HEK293 (cell line): Measurements from ENCODE around the gene AMPH.

Experiments
- CTCF ChIA-PET: fragments of 350-600 bp; formaldehyde crosslinking; extraction: SDS; loops from one replicate; lab custom pipeline; 2021; ENCODE audit warnings: antibody characterized with exemption; lab: Yijun Ruan, JAX
- POLR2A ChIA-PET: fragments of 300-600 bp; formaldehyde crosslinking; extraction: SDS; loops from one replicate; lab custom pipeline; 2020; ENCODE audit warnings: antibody characterized with exemption, inconsistent platforms; lab: Yijun Ruan, JAX
- H3K27ac ChIP-seq: fragments of 200-500 bp; sonication (Bioruptor generic); 2 replicates; pipeline ENCODE4 v1.5.1; 2014; ENCODE audit warnings: low read depth, low read length, control low read depth, inconsistent platforms; ENCODE audit errors: extremely low read depth
- H3K36me3 ChIP-seq, 2 experiments: fragments of 200-500 bp in 1 of 2; sonication (Bioruptor generic) in 1 of 2; 1 replicate in 1 of 2; 2 replicates in 1 of 2; pipeline ENCODE4 v1.5.1; 2014 to 2017; ENCODE audit warnings: inconsistent platforms in 2 of 2, low read length in 2 of 2; ENCODE audit not compliant: control insufficient read depth in 2 of 2, insufficient read depth in 1 of 2
- H3K4me1 ChIP-seq: fragments of 200-500 bp; sonication (Bioruptor generic); 2 replicates; pipeline ENCODE4 v1.5.1; 2014; ENCODE audit warnings: mild to moderate bottlenecking, low read length, inconsistent platforms; ENCODE audit not compliant: control insufficient read depth, insufficient read depth
- H3K4me3 ChIP-seq: 2 replicates; pipeline ENCODE4 v1.5.1; 2011; ENCODE audit warnings: low read depth, mild to moderate bottlenecking, control low read depth, low read length, moderate library complexity
- H3K9me3 ChIP-seq: fragments of 200-500 bp; sonication (Bioruptor generic); 2 replicates; pipeline ENCODE4 v1.5.1; 2014; ENCODE audit warnings: low read depth, low read length, inconsistent platforms; ENCODE audit not compliant: control insufficient read depth, insufficient read depth
- BCL11B ChIP-seq: fragments of 450-650 bp; formaldehyde crosslinking; IDR thresholded peaks from 2 replicates; pipeline ENCODE4 v1.5.1; 2016; ENCODE audit warnings: low read depth, missing biosample characterization, missing genetic modification characterization
- HOXA7 ChIP-seq: sonication (generic); formaldehyde crosslinking; IDR thresholded peaks from 2 replicates; pipeline ENCODE4 v1.8.1; 2022; ENCODE audit warnings: missing genetic modification reagents, borderline replicate concordance
- INSM2 ChIP-seq: fragments of 450-650 bp; formaldehyde crosslinking; IDR thresholded peaks from 2 replicates; pipeline ENCODE4 v1.5.1; 2016; ENCODE audit warnings: missing biosample characterization, missing genetic modification characterization
- KLF7 ChIP-seq: fragments of 450-650 bp; formaldehyde crosslinking; IDR thresholded peaks from 2 replicates; pipeline ENCODE4 v1.5.1; 2016; ENCODE audit warnings: missing biosample characterization, missing genetic modification characterization, borderline replicate concordance
- SCRT2 ChIP-seq: fragments of 450-650 bp; formaldehyde crosslinking; IDR thresholded peaks from 2 replicates; pipeline ENCODE4 v1.5.1; 2016; ENCODE audit warnings: missing biosample characterization, missing genetic modification characterization
- ZNF112 ChIP-seq: fragments of 450-650 bp; formaldehyde crosslinking; IDR thresholded peaks from 2 replicates; pipeline ENCODE4 v1.5.0; 2017; ENCODE audit warnings: missing biosample characterization, missing genetic modification characterization
- ZNF132 ChIP-seq: fragments of 450-650 bp; formaldehyde crosslinking; IDR thresholded peaks from 2 replicates; pipeline ENCODE4 v1.5.1; 2017; ENCODE audit warnings: missing biosample characterization, missing genetic modification characterization, borderline replicate concordance
- ZNF146 ChIP-seq: fragments of 450-650 bp; formaldehyde crosslinking; IDR thresholded peaks from 2 replicates; pipeline ENCODE4 v1.5.1; 2016; ENCODE audit warnings: missing biosample characterization, missing genetic modification characterization
- ZNF157 ChIP-seq: fragments of 450-650 bp; formaldehyde crosslinking; IDR thresholded peaks from 2 replicates; pipeline ENCODE4 v1.5.1; 2016; ENCODE audit warnings: missing biosample characterization, missing genetic modification characterization
- ZNF169 ChIP-seq: fragments of 450-650 bp; formaldehyde crosslinking; IDR thresholded peaks from 2 replicates; pipeline ENCODE4 v1.5.1; 2016; ENCODE audit warnings: missing biosample characterization, missing genetic modification characterization
- ZNF174 ChIP-seq: fragments of 450-650 bp; formaldehyde crosslinking; IDR thresholded peaks from 2 replicates; pipeline ENCODE4 v1.5.0; 2017; ENCODE audit warnings: missing biosample characterization, mild to moderate bottlenecking, missing genetic modification characterization
- ZNF26 ChIP-seq: fragments of 450-650 bp; formaldehyde crosslinking; IDR thresholded peaks from 2 replicates; pipeline ENCODE4 v1.5.1; 2016; ENCODE audit warnings: missing biosample characterization, missing genetic modification characterization
- ZNF302 ChIP-seq: fragments of 450-650 bp; formaldehyde crosslinking; IDR thresholded peaks from 2 replicates; pipeline ENCODE4 v1.5.1; 2016; ENCODE audit warnings: missing biosample characterization, missing genetic modification characterization, low read depth
- ZNF311 ChIP-seq: fragments of 450-650 bp; formaldehyde crosslinking; IDR thresholded peaks from 2 replicates; pipeline ENCODE4 v1.5.1; 2017; ENCODE audit warnings: missing biosample characterization, missing genetic modification characterization, borderline replicate concordance
- ZNF354C ChIP-seq: fragments of 450-650 bp; formaldehyde crosslinking; IDR thresholded peaks from 2 replicates; pipeline ENCODE4 v1.5.1; 2016; ENCODE audit warnings: missing biosample characterization, missing genetic modification characterization, low read depth, borderline replicate concordance
- ZNF423 ChIP-seq: fragments of 450-650 bp; formaldehyde crosslinking; IDR thresholded peaks from 2 replicates; pipeline ENCODE4 v1.5.1; 2016; ENCODE audit warnings: missing biosample characterization, missing genetic modification characterization
- ZNF549 ChIP-seq: fragments of 450-650 bp; IDR thresholded peaks from 2 replicates; pipeline ENCODE4 v1.5.1; 2018; ENCODE audit warnings: missing biosample characterization, missing genetic modification characterization, mild to moderate bottlenecking, inconsistent platforms, moderate library complexity
- ZNF585B ChIP-seq: fragments of 450-650 bp; formaldehyde crosslinking; IDR thresholded peaks from 2 replicates; pipeline ENCODE4 v1.5.1; 2016; ENCODE audit warnings: missing biosample characterization, missing genetic modification characterization
- ZNF596 ChIP-seq: fragments of 450-650 bp; IDR thresholded peaks from 2 replicates; pipeline ENCODE4 v1.5.0; 2018; ENCODE audit warnings: missing biosample characterization, mild to moderate bottlenecking, missing genetic modification characterization, moderate library complexity
- ZNF610 ChIP-seq: fragments of 450-650 bp; formaldehyde crosslinking; IDR thresholded peaks from 2 replicates; pipeline ENCODE4 v1.5.1; 2016; ENCODE audit warnings: missing biosample characterization, missing genetic modification characterization, borderline replicate concordance
- ZNF623 ChIP-seq: fragments of 450-650 bp; formaldehyde crosslinking; IDR thresholded peaks from 2 replicates; pipeline ENCODE4 v1.5.1; 2016; ENCODE audit warnings: missing biosample characterization, missing genetic modification characterization
- ZNF645 ChIP-seq: fragments of 450-650 bp; formaldehyde crosslinking; IDR thresholded peaks from 2 replicates; pipeline ENCODE4; 2016; ENCODE audit warnings: missing biosample characterization, missing genetic modification characterization
- ZNF830 ChIP-seq: fragments of 450-650 bp; IDR thresholded peaks from 2 replicates; pipeline ENCODE4 v1.5.0; 2018; ENCODE audit warnings: missing biosample characterization, missing genetic modification characterization, low read depth, mild to moderate bottlenecking, moderate library complexity
- ZNF843 ChIP-seq: fragments of 450-650 bp; formaldehyde crosslinking; IDR thresholded peaks from 2 replicates; pipeline ENCODE4 v1.5.1; 2016; ENCODE audit warnings: missing biosample characterization, missing genetic modification characterization

AMPH gene

GRCh38 chr7:38525857-38526256 lies 105.3 kb downstream of the AMPH start:
- Histone ChIP-seq H3K4me1 (no peaks in the 10 kb centered on the region), H3K9me3 (no peaks in the 10 kb centered on the region), H3K36me3 (no peaks in the 10 kb centered on the region), H3K4me3 (no peak overlapping the region), H3K27ac (no peak overlapping the region)
- ChIA-PET POLR2A (no interaction called here), CTCF (no interaction called here)
- TF ChIP-seq INSM2, result no peak
- no peak for TF ChIP-seq ZNF311 (tag by site-specific recombination)
- TF ChIP-seq ZNF132, result no peak
- TF ChIP-seq ZNF645 (tag by site-specific recombination), result no peak
- no peak for TF ChIP-seq ZNF623
- TF ChIP-seq ZNF169 (tag by site-specific recombination), result no peak
- no peak for TF ChIP-seq ZNF830 (tag by site-specific recombination)
- no peak for TF ChIP-seq BCL11B (tag by site-specific recombination)
- TF ChIP-seq ZNF26, result no peak
- TF ChIP-seq SCRT2, result no peak
- TF ChIP-seq ZNF174 (tag by site-specific recombination), result no peak
- TF ChIP-seq ZNF610, result no peak
- no peak for TF ChIP-seq HOXA7

- TF ChIP-seq ZNF146 (tag by site-specific recombination) (no peak), ZNF585B (tag by site-specific recombination) (no peak), ZNF596 (tag by site-specific recombination) (no peak), ZNF549 (tag by site-specific recombination) (no peak), ZNF112 (tag by site-specific recombination) (no peak), KLF7 (no peak), ZNF354C (tag by site-specific recombination) (no peak), ZNF157 (tag by site-specific recombination) (no peak), HOXA7 (no peak), ZNF423 (tag by site-specific recombination) (no peak), ZNF843 (tag by site-specific recombination) (no peak), ZNF302 (tag by site-specific recombination) (no peak)
Measured at GRCh38 chr7:38524786-38525185, 106.4 kb downstream of the AMPH start.

More at GRCh38 chr7:38524786-38525185, 106.4 kb downstream of the AMPH start:
- Histone ChIP-seq H3K27ac (no peak overlapping the region), H3K9me3 (no peaks in the 10 kb centered on the region), H3K36me3 (no peaks in the 10 kb centered on the region), H3K4me3 (no peak overlapping the region), H3K4me1 (no peaks in the 10 kb centered on the region)
- ChIA-PET CTCF (no interaction called here), POLR2A (no interaction called here)
